ENCODE measurements around the gene PDK2. TPM values are rescaled to one million over a fixed set of nuclear protein-coding genes. Genes with fewer than 3 reads are reported as not detected.

PDK2 gene
- total and polyA plus RNA-seq, 2 of the 4 experiments (the other 2 are of a cell fraction): 26.7 to 104 TPM

DNA sequence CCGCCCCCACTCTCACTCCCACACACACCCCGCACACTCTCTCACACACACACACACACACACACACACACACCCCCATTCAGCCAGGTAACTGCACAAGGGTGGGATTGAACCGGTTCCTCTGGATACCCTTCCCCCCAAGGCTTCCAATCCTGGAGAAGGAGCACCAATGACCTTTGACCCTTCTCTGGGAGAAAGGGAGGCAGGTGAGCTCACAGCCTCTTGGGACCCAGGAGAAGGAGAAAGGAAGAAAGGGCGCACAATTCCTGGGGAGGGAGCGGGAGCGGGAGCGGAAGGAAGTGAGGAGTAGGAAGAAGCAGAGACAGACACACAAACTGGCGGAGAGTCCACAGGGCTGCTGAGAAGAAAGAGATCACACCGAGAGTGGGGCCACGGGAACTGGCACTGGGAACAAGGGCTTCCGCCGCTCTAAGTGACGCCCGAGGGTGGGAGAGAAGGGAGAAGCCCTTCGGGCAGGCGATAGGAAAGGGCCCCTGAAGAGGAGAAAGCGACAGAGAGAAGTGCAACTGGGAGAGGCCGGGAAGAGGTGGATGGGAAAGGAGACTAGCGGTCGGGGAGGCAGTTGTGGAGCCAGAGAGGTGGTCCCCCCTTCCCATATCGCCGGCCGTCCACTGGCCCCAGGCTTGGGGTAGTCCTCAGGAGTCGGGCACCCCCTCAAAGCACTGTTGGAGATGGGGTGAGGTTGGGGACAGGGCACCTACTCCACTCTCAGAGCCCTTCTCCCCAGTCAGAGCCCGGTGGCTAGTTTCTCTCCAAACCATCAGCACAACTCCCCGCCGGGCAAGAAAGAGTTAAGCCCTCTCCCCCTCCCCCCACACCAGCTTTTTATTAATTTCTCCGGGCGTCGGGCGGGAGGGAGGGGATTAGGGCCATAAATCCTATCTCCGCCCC lies 33.5 kb downstream of the PDK2 start (continued):
- TF ChIP-seq, protein P1, sequence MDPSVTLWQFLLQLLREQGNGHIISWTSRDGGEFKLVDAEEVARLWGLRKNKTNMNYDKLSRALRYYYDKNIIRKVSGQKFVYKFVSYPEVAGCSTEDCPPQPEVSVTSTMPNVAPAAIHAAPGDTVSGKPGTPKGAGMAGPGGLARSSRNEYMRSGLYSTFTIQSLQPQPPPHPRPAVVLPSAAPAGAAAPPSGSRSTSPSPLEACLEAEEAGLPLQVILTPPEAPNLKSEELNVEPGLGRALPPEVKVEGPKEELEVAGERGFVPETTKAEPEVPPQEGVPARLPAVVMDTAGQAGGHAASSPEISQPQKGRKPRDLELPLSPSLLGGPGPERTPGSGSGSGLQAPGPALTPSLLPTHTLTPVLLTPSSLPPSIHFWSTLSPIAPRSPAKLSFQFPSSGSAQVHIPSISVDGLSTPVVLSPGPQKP (IDR thresholded peaks at IDR 0.05; ENCODE audit: borderline replicate concordance, low read depth, low read length): no peak
- TF ChIP-seq MXI1 (IDR thresholded peaks at IDR 0.05; ENCODE audit: borderline replicate concordance, low read depth, low read length) (no peak), BHLHE40 (IDR thresholded peaks at IDR 0.05; ENCODE audit: low read depth, low read length) (no peak), FOS (IDR thresholded peaks at IDR 0.05; ENCODE audit: low read depth, low read length) (no peak), RAD21 (IDR thresholded peaks at IDR 0.05; ENCODE audit: low read length) (no peak), RFX5 (IDR thresholded peaks at IDR 0.05; ENCODE audit: low read depth, low read length) (no peak)
